ENCODE measurements around the gene ANLN.

The ANLN gene

DNA sequence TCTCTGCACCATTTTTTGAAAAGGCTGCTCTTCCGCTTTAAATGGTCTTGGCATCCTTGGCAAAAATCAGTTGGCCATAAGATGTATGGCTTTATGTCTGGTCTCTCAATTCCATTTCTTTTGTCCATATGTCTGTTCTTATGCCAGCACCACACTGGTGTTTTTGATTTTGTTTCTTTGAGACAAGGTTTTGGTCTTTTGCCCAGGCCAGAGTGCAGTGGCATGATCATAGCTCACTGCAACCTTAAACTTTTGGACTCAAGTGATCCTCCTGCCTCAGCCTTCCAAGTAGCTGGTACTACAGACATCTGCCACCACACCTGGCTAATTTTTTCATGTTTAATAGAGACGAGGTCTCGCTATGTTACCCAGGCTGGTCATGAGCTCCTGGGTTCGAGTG is 48.5 kb downstream of the ANLN start:
- no peak for DNase-seq
- H3K27ac ChIP-seq, result no peak overlapping the region
- no peaks in the 10 kb centered on the region for H3K36me3 ChIP-seq
- H3K27me3 ChIP-seq, result no peaks in the 10 kb centered on the region
- H3K4me1 ChIP-seq, result no peaks in the 10 kb centered on the region
- no peaks in the 10 kb centered on the region for H3K9me3 ChIP-seq
- H3K4me3 ChIP-seq, result no peak overlapping the region
- intact Hi-C loops (cut with DNase I; ENCODE audit: low total_unique reads), result no loop called here
- TF ChIP-seq, protein P1, sequence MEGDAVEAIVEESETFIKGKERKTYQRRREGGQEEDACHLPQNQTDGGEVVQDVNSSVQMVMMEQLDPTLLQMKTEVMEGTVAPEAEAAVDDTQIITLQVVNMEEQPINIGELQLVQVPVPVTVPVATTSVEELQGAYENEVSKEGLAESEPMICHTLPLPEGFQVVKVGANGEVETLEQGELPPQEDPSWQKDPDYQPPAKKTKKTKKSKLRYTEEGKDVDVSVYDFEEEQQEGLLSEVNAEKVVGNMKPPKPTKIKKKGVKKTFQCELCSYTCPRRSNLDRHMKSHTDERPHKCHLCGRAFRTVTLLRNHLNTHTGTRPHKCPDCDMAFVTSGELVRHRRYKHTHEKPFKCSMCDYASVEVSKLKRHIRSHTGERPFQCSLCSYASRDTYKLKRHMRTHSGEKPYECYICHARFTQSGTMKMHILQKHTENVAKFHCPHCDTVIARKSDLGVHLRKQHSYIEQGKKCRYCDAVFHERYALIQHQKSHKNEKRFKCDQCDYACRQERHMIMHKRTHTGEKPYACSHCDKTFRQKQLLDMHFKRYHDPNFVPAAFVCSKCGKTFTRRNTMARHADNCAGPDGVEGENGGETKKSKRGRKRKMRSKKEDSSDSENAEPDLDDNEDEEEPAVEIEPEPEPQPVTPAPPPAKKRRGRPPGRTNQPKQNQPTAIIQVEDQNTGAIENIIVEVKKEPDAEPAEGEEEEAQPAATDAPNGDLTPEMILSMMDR (IDR thresholded peaks at IDR 0.05), result no peak

DNA sequence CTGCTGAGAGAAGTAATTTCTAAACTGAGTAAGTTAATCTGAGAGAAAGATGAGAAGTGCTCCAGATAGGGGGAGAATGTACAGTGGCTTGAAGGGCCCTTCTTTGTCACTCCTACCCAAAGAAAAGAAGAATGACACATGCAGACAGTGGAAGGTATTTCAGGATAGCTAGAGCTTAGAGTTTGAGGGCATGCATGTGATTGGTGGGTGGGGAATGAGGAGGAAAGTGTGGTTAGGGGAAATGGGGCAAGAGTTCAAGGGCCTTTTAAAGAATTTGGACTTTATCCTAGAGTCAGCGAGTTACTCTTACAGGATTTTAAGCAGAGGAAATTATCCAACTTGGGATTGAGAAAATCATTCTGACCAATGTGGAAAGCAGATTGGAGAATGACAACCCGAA is 50.0 kb downstream of the ANLN start:
- no peaks in the 10 kb centered on the region for H3K4me1 ChIP-seq
- no peaks in the 10 kb centered on the region for H3K27me3 ChIP-seq
- intact Hi-C loops (cut with DNase I; ENCODE audit: low total_unique reads), result loop anchor here (10.0 kb wide), 1 partner anchor 235 kb away; no protein-coding TSS in a partner anchor
- H3K9me3 ChIP-seq, result no peaks in the 10 kb centered on the region
- TF ChIP-seq, protein P1 (IDR thresholded peaks at IDR 0.05), result no peak
- H3K4me3 ChIP-seq, result no peak overlapping the region
- no peak overlapping the region for H3K27ac ChIP-seq
- no peak for DNase-seq
- no peaks in the 10 kb centered on the region for H3K36me3 ChIP-seq

DNA sequence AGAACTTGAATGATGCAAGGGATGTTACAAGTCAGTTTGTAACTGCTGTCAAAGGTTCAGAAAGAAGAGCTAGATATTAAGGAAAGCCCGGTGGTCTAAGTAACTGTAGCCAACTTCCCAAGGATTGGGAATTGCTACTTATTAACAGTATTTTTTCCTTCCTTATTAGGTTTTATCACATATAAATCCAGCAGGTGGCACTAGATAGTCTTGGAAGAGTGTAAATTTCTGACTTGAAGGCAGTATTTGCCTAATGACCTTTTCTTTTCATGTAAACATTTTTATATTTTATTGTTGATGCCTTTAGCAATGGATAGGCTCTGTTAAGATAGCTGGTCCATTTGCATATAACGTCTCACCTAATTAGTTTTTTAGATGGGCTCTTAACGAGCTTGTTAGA is 51.2 kb downstream of the ANLN start:
- TF ChIP-seq, protein P1 (IDR thresholded peaks at IDR 0.05), result peak; percentile 36 to 40
- H3K27me3 ChIP-seq, result no peaks in the 10 kb centered on the region
- no peaks in the 10 kb centered on the region for H3K36me3 ChIP-seq
- no peak overlapping the region for H3K27ac ChIP-seq
- no peaks in the 10 kb centered on the region for H3K9me3 ChIP-seq
- intact Hi-C loops (cut with DNase I; ENCODE audit: low total_unique reads), result loop anchor here (10.0 kb wide), 1 partner anchor 234 kb away; no protein-coding TSS in a partner anchor
- H3K4me1 ChIP-seq, result no peaks in the 10 kb centered on the region
- no peak for DNase-seq
- no peak overlapping the region for H3K4me3 ChIP-seq

DNA sequence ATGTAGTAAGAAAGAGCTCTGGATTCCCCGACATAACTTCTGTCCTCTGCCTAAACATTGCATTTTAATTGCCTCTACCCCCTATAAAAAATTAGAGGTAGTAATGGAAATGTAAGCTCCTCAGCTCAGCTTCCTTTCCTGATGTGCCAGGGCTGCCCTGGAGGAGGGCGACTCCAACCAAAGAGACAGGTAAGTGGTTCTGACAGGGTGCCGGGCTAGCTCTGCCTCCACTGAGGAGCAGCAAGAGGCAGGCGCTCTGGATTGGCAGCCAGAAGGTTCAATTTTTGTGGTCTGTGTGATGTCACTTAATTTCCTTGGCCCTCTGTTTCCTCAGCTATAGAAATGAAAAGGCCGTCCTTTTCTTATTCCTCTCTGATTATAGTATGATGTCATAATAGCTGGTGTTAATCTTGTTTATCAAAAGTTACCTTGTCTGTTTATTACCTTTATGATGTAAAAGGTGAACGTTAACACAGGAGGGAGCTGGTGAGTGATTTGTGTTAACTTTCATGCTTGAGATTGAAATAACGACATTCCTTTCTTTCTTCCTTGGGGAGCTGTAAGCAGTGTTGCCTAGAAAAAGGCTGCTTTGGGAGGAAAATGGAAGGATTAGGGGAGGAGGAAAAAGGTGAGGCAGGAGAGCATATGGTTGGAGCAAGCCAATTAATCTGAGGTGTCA is 51.8 kb downstream of the ANLN start:
- Histone ChIP-seq H3K27ac (no peak overlapping the region), H3K9me3 (no peaks in the 10 kb centered on the region), H3K4me1 (no peaks in the 10 kb centered on the region), H3K27me3 (no peaks in the 10 kb centered on the region), H3K36me3 (no peaks in the 10 kb centered on the region), H3K4me3 (no peak overlapping the region)
- intact Hi-C loops (cut with DNase I; ENCODE audit: low total_unique reads), result loop anchor here (10.0 kb wide), 1 partner anchor 233 kb away; no protein-coding TSS in a partner anchor
- no peak for DNase-seq
- TF ChIP-seq, protein P1 (IDR thresholded peaks at IDR 0.05), result no peak

DNA sequence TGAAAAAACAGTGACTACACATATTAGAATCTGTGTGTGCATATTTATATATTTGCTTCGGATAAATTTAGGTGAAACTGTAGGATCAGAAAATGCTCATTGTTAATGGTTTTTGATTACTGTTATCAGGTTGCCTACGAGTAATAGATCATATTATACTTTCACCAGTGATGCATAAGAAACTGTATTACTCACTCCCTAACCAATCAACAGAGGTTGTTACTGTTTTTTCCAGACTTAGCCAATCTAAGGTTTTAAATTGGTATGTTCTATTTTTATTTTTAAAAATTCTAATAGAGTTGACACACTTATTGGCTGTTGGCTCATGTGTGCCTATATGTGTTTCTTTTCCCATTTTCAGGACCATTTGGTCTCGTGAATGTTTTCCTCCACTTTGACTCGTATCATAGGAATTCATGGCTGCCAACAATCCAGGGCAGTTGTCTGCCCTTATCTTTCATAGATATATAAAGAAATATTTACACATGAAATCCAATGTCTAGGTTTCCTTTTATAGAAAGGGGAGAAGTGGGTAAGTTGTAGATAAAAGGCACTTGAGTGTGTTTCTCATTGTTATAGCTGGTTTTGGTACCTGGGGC is 59.2 kb downstream of the ANLN start:
- TF ChIP-seq, protein P1 (IDR thresholded peaks at IDR 0.05), result no peak

More for the DNA sequence above, 59.2 kb downstream of the ANLN start:
- no peak overlapping the region for H3K27ac ChIP-seq
- intact Hi-C loops (cut with DNase I; ENCODE audit: low total_unique reads), result loop anchor here (1.0 to 10.0 kb wide), 2 partner anchors 16 to 226 kb away; no protein-coding TSS in a partner anchor
- H3K4me3 ChIP-seq, result no peak overlapping the region
- DNase-seq, result no peak
- no peaks in the 10 kb centered on the region for H3K36me3 ChIP-seq
- H3K27me3 ChIP-seq, result no peaks in the 10 kb centered on the region
- H3K9me3 ChIP-seq, result no peaks in the 10 kb centered on the region
- no peaks in the 10 kb centered on the region for H3K4me1 ChIP-seq
